Activated T-helper 1 cell treated with anti-CD3 and anti-CD28 coated beads, Interleukin-12 subunit alpha, Interleukin-12 subunit beta, Interleukin-2, Interleukin-4 antibody, amounts not matched to agents 30 ng/mL and 10 ng/mL and 1 ng/mL, durations not matched to agents 14 hours and 24 hours and 36 hours (primary cell): ENCODE results near the gene TBC1D22A. TPM values are rescaled to one million over a fixed set of nuclear protein-coding genes. Genes with fewer than 3 reads are reported as not detected.
A peak's percentile ranks its signal among the peaks of the same experiment; 100 is the strongest.

Experiments used
- DNase-seq: peaks from one replicate; pipeline ENCODE4 v3.0.0; 2021; ENCODE audit warnings: low spot score
- H3K27ac Mint-ChIP-seq: one replicate; pipeline ENCODE4 v1.8.0; 2021; ENCODE audit warnings: mild to moderate bottlenecking, mixed read lengths
- H3K27me3 Mint-ChIP-seq: one replicate; pipeline ENCODE4 v1.8.0; 2022; ENCODE audit warnings: mild to moderate bottlenecking, moderate library complexity, mixed read lengths; ENCODE audit not compliant: insufficient read depth
- H3K36me3 Mint-ChIP-seq: one replicate; pipeline ENCODE4 v1.8.0; 2021; ENCODE audit warnings: low read depth, mixed read lengths
- H3K4me1 Mint-ChIP-seq: one replicate; pipeline ENCODE4 v1.8.0; 2021; ENCODE audit warnings: low read depth, mixed read lengths
- H3K4me3 Mint-ChIP-seq: one replicate; pipeline ENCODE4 v1.8.0; 2021; ENCODE audit warnings: mild to moderate bottlenecking, moderate library complexity, mixed read lengths
- H3K9me3 Mint-ChIP-seq: one replicate; pipeline ENCODE4 v1.8.0; 2021; ENCODE audit warnings: mixed read lengths
- intact Hi-C: fragments of 100-400 bp; cut with micrococcal nuclease; formaldehyde crosslinking; loops from one replicate; pipeline ENCODE4 v1.15.1; 2024
- total RNA-seq: library from RNA; stranded (reverse); gene quantifications from 2 replicates; pipeline ENCODE4 v1.2.3, GENCODE V29; 2022

Gene TBC1D22A
- total RNA-seq, 1 donor from 2014 or later = 42.4 TPM

- H3K4me1 Mint-ChIP-seq = peaks cover 24% of the 10 kb centered on the region
- no peaks in the 10 kb centered on the region for H3K9me3 Mint-ChIP-seq
- intact Hi-C loops = no loop called here
- no peaks in the 10 kb centered on the region for H3K27me3 Mint-ChIP-seq
- no peak overlapping the region for H3K4me3 Mint-ChIP-seq
- H3K36me3 Mint-ChIP-seq = no peaks in the 10 kb centered on the region
- no peak overlapping the region for H3K27ac Mint-ChIP-seq
- DNase-seq = no peak
Measured at GRCh38 chr22:46750530-46750800, 12.0 kb upstream of the TBC1D22A start.

GRCh38 chr22:46750863-46751443, 11.5 kb upstream of the TBC1D22A start:
- Mint-ChIP-seq H3K4me1 (peaks cover 24% of the 10 kb centered on the region), H3K9me3 (no peaks in the 10 kb centered on the region), H3K4me3 (no peak overlapping the region), H3K27me3 (no peaks in the 10 kb centered on the region), H3K36me3 (no peaks in the 10 kb centered on the region), H3K27ac (no peak overlapping the region)
- intact Hi-C loops = no loop called here
- DNase-seq = no peak

GRCh38 chr22:46752286-46752987, 10.0 kb upstream of the TBC1D22A start:
- H3K36me3 Mint-ChIP-seq = peaks cover 5% of the 10 kb centered on the region
- DNase-seq = no peak
- intact Hi-C loops = no loop called here
- peaks cover 24% of the 10 kb centered on the region for H3K4me1 Mint-ChIP-seq
- peaks cover 9% of the 10 kb centered on the region for H3K9me3 Mint-ChIP-seq
- no peak overlapping the region for H3K27ac Mint-ChIP-seq
- no peaks in the 10 kb centered on the region for H3K27me3 Mint-ChIP-seq
- H3K4me3 Mint-ChIP-seq = no peak overlapping the region

- Mint-ChIP-seq H3K27ac (no peak overlapping the region), H3K36me3 (peaks cover 5% of the 10 kb centered on the region), H3K4me1 (peaks cover 24% of the 10 kb centered on the region), H3K4me3 (no peak overlapping the region), H3K27me3 (no peaks in the 10 kb centered on the region), H3K9me3 (peaks cover 9% of the 10 kb centered on the region)
- no peak for DNase-seq
- intact Hi-C loops = no loop called here
Measured at GRCh38 chr22:46752988-46753310, 9.5 kb upstream of the TBC1D22A start.

- peaks cover 9% of the 10 kb centered on the region for H3K9me3 Mint-ChIP-seq
- H3K4me1 Mint-ChIP-seq = peaks cover 26% of the 10 kb centered on the region
- no peak for DNase-seq
- no peak overlapping the region for H3K4me3 Mint-ChIP-seq
- H3K27me3 Mint-ChIP-seq = no peaks in the 10 kb centered on the region
- H3K36me3 Mint-ChIP-seq = peaks cover 5% of the 10 kb centered on the region
- no peak overlapping the region for H3K27ac Mint-ChIP-seq
- intact Hi-C loops = no loop called here
Measured at GRCh38 chr22:46753360-46753759, 9.1 kb upstream of the TBC1D22A start.

- no peak overlapping the region for H3K27ac Mint-ChIP-seq
- H3K27me3 Mint-ChIP-seq = no peaks in the 10 kb centered on the region
- H3K36me3 Mint-ChIP-seq = peaks cover 5% of the 10 kb centered on the region
- intact Hi-C loops = no loop called here
- H3K4me1 Mint-ChIP-seq = peaks cover 29% of the 10 kb centered on the region
- DNase-seq = no peak
- no peak overlapping the region for H3K4me3 Mint-ChIP-seq
- peaks cover 9% of the 10 kb centered on the region for H3K9me3 Mint-ChIP-seq
Measured at GRCh38 chr22:46753761-46754109, 8.7 kb upstream of the TBC1D22A start.

GRCh38 chr22:46754110-46754799, 8.2 kb upstream of the TBC1D22A start:
- no peaks in the 10 kb centered on the region for H3K27me3 Mint-ChIP-seq
- peaks cover 5% of the 10 kb centered on the region for H3K36me3 Mint-ChIP-seq
- H3K27ac Mint-ChIP-seq = peak overlapping the region; percentile 77
- peaks cover 9% of the 10 kb centered on the region for H3K9me3 Mint-ChIP-seq
- no peak overlapping the region for H3K4me3 Mint-ChIP-seq
- H3K4me1 Mint-ChIP-seq = peaks cover 28% of the 10 kb centered on the region
- intact Hi-C loops = no loop called here
- DNase-seq = no peak

- Mint-ChIP-seq H3K27me3 (no peaks in the 10 kb centered on the region), H3K4me1 (peaks cover 22% of the 10 kb centered on the region), H3K27ac (no peak overlapping the region), H3K4me3 (no peak overlapping the region), H3K36me3 (peaks cover 5% of the 10 kb centered on the region), H3K9me3 (peaks cover 9% of the 10 kb centered on the region)
- intact Hi-C loops = no loop called here
- no peak for DNase-seq
Measured at GRCh38 chr22:46754826-46755225, 7.6 kb upstream of the TBC1D22A start.

GRCh38 chr22:46755525-46755924, 6.9 kb upstream of the TBC1D22A start:
- intact Hi-C loops = no loop called here
- peaks cover 19% of the 10 kb centered on the region for H3K4me1 Mint-ChIP-seq
- H3K9me3 Mint-ChIP-seq = peaks cover 9% of the 10 kb centered on the region
- no peak overlapping the region for H3K4me3 Mint-ChIP-seq
- DNase-seq = no peak
- H3K36me3 Mint-ChIP-seq = peaks cover 5% of the 10 kb centered on the region
- H3K27ac Mint-ChIP-seq = no peak overlapping the region
- H3K27me3 Mint-ChIP-seq = no peaks in the 10 kb centered on the region

- Mint-ChIP-seq H3K9me3 (peaks cover 9% of the 10 kb centered on the region), H3K4me1 (peaks cover 23% of the 10 kb centered on the region), H3K36me3 (peaks cover 5% of the 10 kb centered on the region), H3K27me3 (no peaks in the 10 kb centered on the region), H3K4me3 (no peak overlapping the region), H3K27ac (no peak overlapping the region)
- DNase-seq = no peak
- intact Hi-C loops = no loop called here
Measured at GRCh38 chr22:46756097-46756496, 6.4 kb upstream of the TBC1D22A start.

GRCh38 chr22:46757104-46757503, 5.3 kb upstream of the TBC1D22A start:
- peaks cover 33% of the 10 kb centered on the region for H3K4me1 Mint-ChIP-seq

GRCh38 chr22:46758121-46758520, 4.3 kb upstream of the TBC1D22A start:
- no peak for DNase-seq
- intact Hi-C loops = loop anchor here (1.0 kb wide), 1 partner anchor 45 kb away; no protein-coding TSS in a partner anchor
- Mint-ChIP-seq H3K27ac (no peak overlapping the region), H3K27me3 (no peaks in the 10 kb centered on the region), H3K9me3 (peaks cover 9% of the 10 kb centered on the region), H3K36me3 (peaks cover 15% of the 10 kb centered on the region), H3K4me1 (peaks cover 35% of the 10 kb centered on the region), H3K4me3 (no peak overlapping the region)

More at GRCh38 chr22:46757104-46757503, 5.3 kb upstream of the TBC1D22A start:
- DNase-seq = no peak
- Mint-ChIP-seq H3K4me3 (no peak overlapping the region), H3K27ac (no peak overlapping the region), H3K36me3 (peaks cover 8% of the 10 kb centered on the region), H3K27me3 (no peaks in the 10 kb centered on the region), H3K9me3 (peaks cover 9% of the 10 kb centered on the region)
- intact Hi-C loops = no loop called here

GRCh38 chr22:46758867-46759290, 3.6 kb upstream of the TBC1D22A start:
- DNase-seq = peak; percentile 33
- H3K4me1 Mint-ChIP-seq = peaks cover 42% of the 10 kb centered on the region
- intact Hi-C loops = loop anchor here (1.0 kb wide), 1 partner anchor 44 kb away; no protein-coding TSS in a partner anchor
- H3K36me3 Mint-ChIP-seq = peaks cover 16% of the 10 kb centered on the region
- no peaks in the 10 kb centered on the region for H3K27me3 Mint-ChIP-seq
- H3K4me3 Mint-ChIP-seq = no peak overlapping the region
- peaks cover 9% of the 10 kb centered on the region for H3K9me3 Mint-ChIP-seq
- H3K27ac Mint-ChIP-seq = no peak overlapping the region
